Hepatocyte (in vitro differentiated cells): Measurements from ENCODE around the gene PRDX5. TPM values are rescaled to one million over a fixed set of nuclear protein-coding genes. Genes with fewer than 3 reads are reported as not detected.
A peak's percentile ranks its signal among the peaks of the same experiment; 100 is the strongest.

Experiments used
- DNase-seq: peaks from one replicate; pipeline ENCODE4 v3.0.0-alpha.2; 2016; ENCODE audit warnings: low spot score
- H2AFZ ChIP-seq: fragments of 200-600 bp; sonication (generic); 2 replicates; pipeline ENCODE4 v1.6.0; 2016; ENCODE audit warnings: antibody characterized with exemption, mild to moderate bottlenecking
- H3K27ac ChIP-seq: fragments of 200-600 bp; sonication (generic); 2 replicates; pipeline ENCODE4 v1.5.1; 2016; ENCODE audit warnings: mild to moderate bottlenecking
- H3K27me3 ChIP-seq: fragments of 200-600 bp; sonication (generic); 2 replicates; pipeline ENCODE4 v1.6.1; 2016
- H3K36me3 ChIP-seq: fragments of 200-600 bp; sonication (generic); replicated peaks from 2 replicates; pipeline ENCODE4 v1.5.1; 2016; ENCODE audit warnings: low read depth; ENCODE audit not compliant: insufficient read depth
- H3K4me1 ChIP-seq: fragments of 200-600 bp; sonication (generic); 2 replicates; pipeline ENCODE4 v1.5.1; 2016; ENCODE audit warnings: mild to moderate bottlenecking, moderate library complexity; ENCODE audit not compliant: insufficient read depth
- H3K4me2 ChIP-seq: fragments of 200-600 bp; sonication (generic); 2 replicates; pipeline ENCODE4 v1.6.0; 2016
- H3K4me3 ChIP-seq: fragments of 200-600 bp; sonication (generic); 2 replicates; pipeline ENCODE4 v1.5.1; 2016; ENCODE audit warnings: mild to moderate bottlenecking
- H3K79me2 ChIP-seq: fragments of 200-600 bp; sonication (generic); 2 replicates; pipeline ENCODE4 v1.6.0; 2017; ENCODE audit warnings: mild to moderate bottlenecking
- H3K9me2 ChIP-seq: fragments of 200-600 bp; sonication (generic); replicated peaks from 2 replicates; pipeline ENCODE4 v1.6.0; 2017; ENCODE audit warnings: mild to moderate bottlenecking; ENCODE audit not compliant: insufficient read depth
- H3K9me3 ChIP-seq: fragments of 200-600 bp; sonication (generic); 2 replicates; pipeline ENCODE4 v1.5.1; 2016; ENCODE audit warnings: low read depth, mild to moderate bottlenecking
- H4K20me1 ChIP-seq: fragments of 200-600 bp; sonication (generic); 2 replicates; pipeline ENCODE4 v1.6.0; 2016; ENCODE audit warnings: mild to moderate bottlenecking; ENCODE audit not compliant: insufficient read depth, poor library complexity, severe bottlenecking
- EZH2 ChIP-seq: fragments of 200-600 bp; sonication (generic); IDR thresholded peaks from 2 replicates; pipeline ENCODE4 v1.6.1; 2016; ENCODE audit warnings: antibody characterized with exemption, mild to moderate bottlenecking, borderline replicate concordance
- EZH2phosphoT487 ChIP-seq: fragments of 200-600 bp; sonication (generic); IDR thresholded peaks from one replicate; pipeline ENCODE4 v1.6.1; 2018; ENCODE audit warnings: antibody characterized with exemption, mild to moderate bottlenecking, low read depth, moderate library complexity; ENCODE audit not compliant: unreplicated experiment, severe bottlenecking
- WGBS: methylation state at CpG from one replicate; pipeline ENCODE4 v1.1.6; 2016; ENCODE audit warnings: low lambda C conversion rate; ENCODE audit errors: missing lambda C conversion rate; 5-methylcytosine and 5-hydroxymethylcytosine counted together
- polyA plus RNA-seq: library from polyadenylated mRNA; unstranded; fragments of >200 nt; fragmentation: Nextera tagmentation; extraction: Ambion mirVana; gene quantifications from 2 replicates; pipeline ENCODE4 v1.2.1, GENCODE V29; 2016
- total RNA-seq: library from RNA; depleted of rRNA; stranded (reverse); fragments of >200 nt; gene quantifications from 2 replicates; pipeline ENCODE4 v1.2.3, GENCODE V29; 2014
- TF ChIP-seq, protein P1 (sequence below): fragments of 200-600 bp; sonication (generic); IDR thresholded peaks from 2 replicates; pipeline ENCODE4 v1.5.1; 2016; ENCODE audit warnings: antibody characterized with exemption, mild to moderate bottlenecking; ENCODE audit not compliant: poor library complexity

The PRDX5 gene
- total and polyA plus RNA-seq, 2 experiments from 2014 or later: 267 to 517 TPM

DNA sequence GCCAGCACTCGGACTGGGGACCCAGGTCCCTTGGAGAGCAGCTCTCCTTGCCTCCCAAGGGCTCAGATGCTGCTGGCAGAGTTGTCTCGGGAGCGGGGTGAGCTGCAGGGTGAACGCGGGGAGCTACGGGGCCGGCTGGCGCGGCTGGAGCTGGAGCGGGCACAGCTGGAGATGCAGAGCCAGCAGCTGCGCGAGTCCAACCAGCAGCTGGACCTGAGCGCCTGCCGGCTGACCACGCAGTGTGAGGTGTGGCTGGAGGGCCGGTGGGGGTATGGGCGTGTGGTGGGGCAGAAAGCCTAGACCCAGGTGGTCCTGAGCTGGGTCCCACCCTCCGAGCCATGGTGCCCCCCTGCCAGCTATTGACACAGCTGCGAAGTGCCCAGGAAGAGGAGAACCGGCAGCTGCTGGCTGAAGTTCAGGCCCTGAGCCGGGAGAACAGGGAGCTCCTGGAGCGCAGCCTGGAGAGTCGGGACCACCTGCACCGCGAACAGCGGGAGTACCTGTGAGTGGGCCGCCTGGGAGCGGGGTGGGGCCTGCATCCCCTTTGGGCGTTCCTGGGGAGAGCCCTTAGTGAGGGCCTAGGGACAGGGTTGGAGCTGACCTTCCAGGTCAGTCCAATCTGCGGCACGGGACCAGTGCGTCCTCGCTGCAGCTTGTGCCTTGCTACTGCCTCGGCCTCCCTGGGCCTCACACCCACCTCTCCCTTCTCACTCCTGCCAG, 35.2 kb downstream of the PRDX5 start:
- Histone ChIP-seq H3K9me3 (no peaks in the 10 kb centered on the region), H2AFZ (no peak overlapping the region), H3K4me2 (no peak overlapping the region), H3K4me3 (no peak overlapping the region), H4K20me1 (no peaks in the 10 kb centered on the region), H3K36me3 (no peaks in the 10 kb centered on the region), H3K9me2 (no peaks in the 10 kb centered on the region), H3K27me3 (no peaks in the 10 kb centered on the region), H3K4me1 (peaks cover 23% of the 10 kb centered on the region), H3K27ac (no peak overlapping the region), H3K79me2 (no peaks in the 10 kb centered on the region)
- TF ChIP-seq EZH2: no peak
- no peak for TF ChIP-seq EZH2phosphoT487
- TF ChIP-seq, protein P1, sequence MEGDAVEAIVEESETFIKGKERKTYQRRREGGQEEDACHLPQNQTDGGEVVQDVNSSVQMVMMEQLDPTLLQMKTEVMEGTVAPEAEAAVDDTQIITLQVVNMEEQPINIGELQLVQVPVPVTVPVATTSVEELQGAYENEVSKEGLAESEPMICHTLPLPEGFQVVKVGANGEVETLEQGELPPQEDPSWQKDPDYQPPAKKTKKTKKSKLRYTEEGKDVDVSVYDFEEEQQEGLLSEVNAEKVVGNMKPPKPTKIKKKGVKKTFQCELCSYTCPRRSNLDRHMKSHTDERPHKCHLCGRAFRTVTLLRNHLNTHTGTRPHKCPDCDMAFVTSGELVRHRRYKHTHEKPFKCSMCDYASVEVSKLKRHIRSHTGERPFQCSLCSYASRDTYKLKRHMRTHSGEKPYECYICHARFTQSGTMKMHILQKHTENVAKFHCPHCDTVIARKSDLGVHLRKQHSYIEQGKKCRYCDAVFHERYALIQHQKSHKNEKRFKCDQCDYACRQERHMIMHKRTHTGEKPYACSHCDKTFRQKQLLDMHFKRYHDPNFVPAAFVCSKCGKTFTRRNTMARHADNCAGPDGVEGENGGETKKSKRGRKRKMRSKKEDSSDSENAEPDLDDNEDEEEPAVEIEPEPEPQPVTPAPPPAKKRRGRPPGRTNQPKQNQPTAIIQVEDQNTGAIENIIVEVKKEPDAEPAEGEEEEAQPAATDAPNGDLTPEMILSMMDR: no peak
- DNase-seq: peak; percentile 4
- 92% methylated on average over 34 of the region's 34 CpGs for WGBS

DNA sequence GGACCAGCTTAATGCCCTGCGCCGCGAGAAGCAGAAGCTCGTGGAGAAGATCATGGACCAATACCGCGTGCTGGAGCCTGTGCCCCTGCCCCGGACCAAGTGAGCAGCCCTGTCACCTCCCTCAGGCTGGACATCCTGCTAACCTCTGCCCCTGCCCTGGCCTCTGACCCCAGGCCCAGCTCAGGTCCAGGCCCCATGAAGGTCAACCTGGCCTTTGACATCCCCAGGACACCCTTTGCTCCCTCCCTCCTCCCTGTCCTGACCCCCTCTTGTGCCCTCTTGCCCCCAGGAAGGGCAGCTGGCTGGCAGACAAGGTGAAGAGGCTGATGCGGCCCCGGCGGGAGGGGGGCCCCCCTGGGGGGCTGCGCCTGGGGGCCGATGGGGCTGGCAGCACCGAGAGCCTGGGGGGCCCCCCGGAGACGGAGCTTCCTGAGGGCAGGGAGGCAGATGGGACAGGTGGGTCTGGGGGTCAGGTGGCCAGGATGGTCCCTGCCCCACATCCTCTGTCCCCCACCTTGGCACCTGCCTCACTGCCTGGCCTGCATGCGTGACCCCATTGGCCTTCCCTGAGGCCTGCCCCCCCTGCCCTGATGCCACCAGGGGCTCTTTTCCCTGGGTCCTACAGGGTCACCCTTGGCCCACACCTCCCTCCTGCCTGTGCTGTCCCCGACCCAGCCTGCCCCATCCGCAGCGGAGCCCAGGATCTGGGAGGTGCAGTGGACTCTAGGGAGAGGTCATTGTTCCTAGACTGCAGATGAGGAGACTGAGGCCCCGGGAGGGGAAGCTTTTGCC, 36.0 kb downstream of the PRDX5 start:
- Histone ChIP-seq H3K4me1 (peaks cover 29% of the 10 kb centered on the region), H3K9me3 (no peaks in the 10 kb centered on the region), H3K27ac (no peak overlapping the region), H3K36me3 (no peaks in the 10 kb centered on the region), H4K20me1 (no peaks in the 10 kb centered on the region), H3K4me3 (no peak overlapping the region), H3K9me2 (no peaks in the 10 kb centered on the region), H3K27me3 (no peaks in the 10 kb centered on the region), H2AFZ (no peak overlapping the region), H3K79me2 (peaks cover 4% of the 10 kb centered on the region), H3K4me2 (no peak overlapping the region)
- WGBS: 84% methylated on average over 11 of the region's 20 CpGs
- TF ChIP-seq, protein P1: no peak
- TF ChIP-seq EZH2phosphoT487: no peak
- no peak for TF ChIP-seq EZH2
- peak; percentile 3 for DNase-seq

DNA sequence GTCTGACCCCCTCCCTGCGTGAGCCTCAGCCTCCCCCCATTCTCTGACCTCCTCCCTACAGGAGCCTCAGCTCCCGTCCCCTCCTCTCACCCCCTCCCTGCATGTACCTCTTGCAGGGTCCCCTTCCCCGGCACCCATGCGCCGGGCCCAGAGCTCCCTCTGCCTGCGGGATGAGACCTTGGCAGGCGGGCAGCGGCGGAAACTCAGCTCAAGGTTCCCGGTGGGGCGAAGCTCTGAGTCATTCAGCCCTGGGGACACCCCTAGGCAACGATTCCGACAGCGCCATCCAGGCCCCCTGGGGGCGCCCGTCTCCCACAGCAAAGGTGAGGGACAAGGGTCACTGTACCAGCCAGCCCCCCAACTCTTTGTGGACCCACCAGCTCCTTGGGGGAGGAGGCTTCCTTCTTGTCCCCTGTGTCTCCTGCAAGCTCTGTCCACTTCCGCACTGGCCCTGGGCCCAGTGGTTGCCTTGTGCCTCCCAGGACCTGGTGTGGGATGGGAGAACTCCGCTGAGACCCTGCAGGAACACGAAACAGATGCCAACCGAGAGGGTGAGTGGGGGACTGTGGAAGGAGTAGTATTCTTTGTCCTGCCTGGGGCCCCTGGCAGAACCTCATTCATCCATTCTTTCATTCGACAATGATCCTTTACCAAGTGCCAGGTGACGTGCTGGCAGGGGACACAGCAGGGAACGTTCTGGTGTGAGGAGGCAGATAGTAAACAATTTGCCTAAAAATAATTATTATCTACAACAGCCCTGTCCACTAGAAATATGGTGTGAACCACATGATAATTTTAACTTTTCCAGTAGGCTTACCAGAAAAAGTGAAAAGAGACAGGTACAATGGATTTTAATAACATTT, 37.4 kb downstream of the PRDX5 start:
- Histone ChIP-seq H3K27ac (peak overlapping the region; percentile 53), H3K4me3 (no peak overlapping the region), H4K20me1 (no peaks in the 10 kb centered on the region), H3K4me2 (peak overlapping the region; percentile 65), H3K36me3 (no peaks in the 10 kb centered on the region), H3K79me2 (peaks cover 13% of the 10 kb centered on the region), H3K9me3 (no peaks in the 10 kb centered on the region), H3K27me3 (no peaks in the 10 kb centered on the region), H3K9me2 (no peaks in the 10 kb centered on the region), H2AFZ (peak overlapping the region; percentile 12), H3K4me1 (peaks cover 33% of the 10 kb centered on the region)
- TF ChIP-seq, protein P1: peak; percentile 84
- TF ChIP-seq EZH2 (no peak), EZH2phosphoT487 (no peak)
- peak; percentile 94 for DNase-seq
- WGBS: 29% methylated on average over 21 of the region's 23 CpGs
